Stimulated activated CD8-positive, alpha-beta memory T cell treated with anti-CD3 and anti-CD28 coated beads, Interleukin-12 subunit alpha, Interleukin-12 subunit beta, amount 100 ng/mL, for 24 hours (primary cell): ENCODE measurements around the gene PRKAB1.
"Not testable (repeated sequence)": the region's sequence is repeated elsewhere in the genome, so short reads cannot be mapped to it uniquely, and the experiment has no call there.

Experiments used
- DNase-seq: peaks from one replicate; pipeline ENCODE4 v3.0.0-alpha.2; 2020; ENCODE audit errors: extremely low read depth

PRKAB1 gene

GRCh38 chr12:119684711-119685369, 16.9 kb downstream of the PRKAB1 start:
- DNase-seq, result no peak

- DNase-seq, result no peak
Measured at GRCh38 chr12:119685375-119685774, 17.4 kb downstream of the PRKAB1 start.

GRCh38 chr12:119686355-119686754, 18.4 kb downstream of the PRKAB1 start:
- DNase-seq, result no peak

- DNase-seq, result no peak
Measured at GRCh38 chr12:119686776-119687175, 18.8 kb downstream of the PRKAB1 start.

- no peak for DNase-seq
Measured at GRCh38 chr12:119687406-119687805, 19.5 kb downstream of the PRKAB1 start.

- no peak for DNase-seq
Measured at GRCh38 chr12:119687879-119688278, 19.9 kb downstream of the PRKAB1 start.

- DNase-seq, result no peak
Measured at GRCh38 chr12:119689935-119690500, 22.1 kb downstream of the PRKAB1 start.

GRCh38 chr12:119691202-119691810, 23.4 kb downstream of the PRKAB1 start:
- DNase-seq, result no peak

- no peak for DNase-seq
Measured at GRCh38 chr12:119692410-119692809, 24.5 kb downstream of the PRKAB1 start.

GRCh38 chr12:119692997-119693396, 25.1 kb downstream of the PRKAB1 start:
- no peak for DNase-seq

GRCh38 chr12:119693511-119693910, 25.6 kb downstream of the PRKAB1 start:
- DNase-seq, result no peak

- DNase-seq, result no peak
Measured at GRCh38 chr12:119694111-119694510, 26.2 kb downstream of the PRKAB1 start.

- no peak for DNase-seq
Measured at GRCh38 chr12:119695034-119695433, 27.1 kb downstream of the PRKAB1 start.

- no peak for DNase-seq
Measured at GRCh38 chr12:119696943-119697342, 29.0 kb downstream of the PRKAB1 start.

- DNase-seq, result no peak
Measured at GRCh38 chr12:119699199-119699760, 31.3 kb downstream of the PRKAB1 start.

- DNase-seq, result no peak
Measured at GRCh38 chr12:119700078-119700477, 32.1 kb downstream of the PRKAB1 start.

- DNase-seq, result no peak
Measured at GRCh38 chr12:119704065-119704747, 36.3 kb downstream of the PRKAB1 start.

GRCh38 chr12:119705182-119705581, 37.2 kb downstream of the PRKAB1 start:
- DNase-seq, result no peak

GRCh38 chr12:119706427-119706826, 38.5 kb downstream of the PRKAB1 start:
- DNase-seq, result not testable (repeated sequence)

GRCh38 chr12:119710374-119710964, 42.5 kb downstream of the PRKAB1 start:
- no peak for DNase-seq

- DNase-seq, result no peak
Measured at GRCh38 chr12:119710965-119711551, 43.1 kb downstream of the PRKAB1 start.

- no peak for DNase-seq
Measured at GRCh38 chr12:119711693-119712092, 43.8 kb downstream of the PRKAB1 start.
